Liver (tissue), 3 donors: ENCODE data around the gene RACGAP1.

ENCODE experiments used
- CTCF ChIP-seq: fragments of 150-350 bp; IDR thresholded peaks from 2 replicates; pipeline ENCODE4 v1.5.1; 2017; ENCODE audit warnings: improper control_type of control experiment, low read depth, low read length; ENCODE audit not compliant: missing input control
- JUND ChIP-seq, 2 donors: IDR thresholded peaks; 2 replicates each; pipeline ENCODE4 v1.6.1; 2016; ENCODE audit warnings: antibody characterized with exemption in 2 of 2
- MAX ChIP-seq: IDR thresholded peaks from 2 replicates; pipeline ENCODE4 v1.6.1; 2016; ENCODE audit warnings: antibody characterized with exemption
- NR2F2 ChIP-seq: IDR thresholded peaks from 2 replicates; pipeline ENCODE4 v1.6.1; 2016; ENCODE audit warnings: antibody characterized with exemption
- RXRA ChIP-seq, 2 donors: IDR thresholded peaks; 2 replicates each; pipeline ENCODE4 v1.6.1; 2017 to 2018; ENCODE audit warnings: antibody characterized with exemption in 2 of 2, mild to moderate bottlenecking in 1 of 2
- TAF1 ChIP-seq: conservative IDR thresholded peaks from 2 replicates; pipeline ENCODE4 v1.6.1; 2016; ENCODE audit warnings: antibody characterized with exemption, mild to moderate bottlenecking
- YY1 ChIP-seq: IDR thresholded peaks from 2 replicates; pipeline ENCODE4 v1.6.1; 2016; ENCODE audit warnings: antibody characterized with exemption, mild to moderate bottlenecking
- donor health status: healthy.
- donor health status: healthy.

- TF ChIP-seq CTCF (no peak), MAX (no peak), TAF1 (no peak), YY1 (no peak), JUND (IDR thresholded peaks at IDR 0.05) (no peak), RXRA (IDR thresholded peaks at IDR 0.05) (no peak), NR2F2 (no peak)
Observed at GRCh38 chr12:50042693-50043092, 17.4 kb upstream of the RACGAP1 start.
